ENCODE data around the gene ARID1B. TPM values are rescaled to one million over a fixed set of nuclear protein-coding genes. Genes with fewer than 3 reads are reported as not detected.

ARID1B gene
- total RNA-seq, 1 donor from 2014 or later = 47.3 TPM

DNA sequence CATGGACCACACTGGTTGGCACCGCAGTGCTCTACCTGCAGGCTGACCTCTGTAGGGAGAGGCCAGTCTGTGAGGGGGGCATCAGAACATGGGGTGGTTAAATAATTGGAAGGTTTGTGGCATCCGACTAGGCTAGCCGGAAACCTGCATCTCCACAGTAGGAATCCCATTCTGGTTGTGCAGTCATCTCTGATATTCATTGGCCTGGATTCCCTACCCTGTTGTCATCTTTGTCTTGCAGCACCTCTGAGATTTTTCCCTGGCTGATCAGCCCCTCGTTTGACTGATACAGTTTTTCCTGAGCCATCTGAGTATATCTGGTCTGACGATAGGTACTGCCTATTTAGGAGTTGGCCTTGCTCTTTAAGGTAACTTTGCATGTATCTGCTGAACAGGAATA is 286.7 kb downstream of the ARID1B start:
- no peaks in the 10 kb centered on the region for H3K27me3 ChIP-seq (ENCODE audit: control insufficient read depth, insufficient read depth, low read length)
- H3K36me3 ChIP-seq (ENCODE audit: control insufficient read depth, insufficient read depth, low read length) = no peaks in the 10 kb centered on the region
- no peak overlapping the region for H3K4me3 ChIP-seq (ENCODE audit: low read depth, low read length)
- TF ChIP-seq, protein P1, sequence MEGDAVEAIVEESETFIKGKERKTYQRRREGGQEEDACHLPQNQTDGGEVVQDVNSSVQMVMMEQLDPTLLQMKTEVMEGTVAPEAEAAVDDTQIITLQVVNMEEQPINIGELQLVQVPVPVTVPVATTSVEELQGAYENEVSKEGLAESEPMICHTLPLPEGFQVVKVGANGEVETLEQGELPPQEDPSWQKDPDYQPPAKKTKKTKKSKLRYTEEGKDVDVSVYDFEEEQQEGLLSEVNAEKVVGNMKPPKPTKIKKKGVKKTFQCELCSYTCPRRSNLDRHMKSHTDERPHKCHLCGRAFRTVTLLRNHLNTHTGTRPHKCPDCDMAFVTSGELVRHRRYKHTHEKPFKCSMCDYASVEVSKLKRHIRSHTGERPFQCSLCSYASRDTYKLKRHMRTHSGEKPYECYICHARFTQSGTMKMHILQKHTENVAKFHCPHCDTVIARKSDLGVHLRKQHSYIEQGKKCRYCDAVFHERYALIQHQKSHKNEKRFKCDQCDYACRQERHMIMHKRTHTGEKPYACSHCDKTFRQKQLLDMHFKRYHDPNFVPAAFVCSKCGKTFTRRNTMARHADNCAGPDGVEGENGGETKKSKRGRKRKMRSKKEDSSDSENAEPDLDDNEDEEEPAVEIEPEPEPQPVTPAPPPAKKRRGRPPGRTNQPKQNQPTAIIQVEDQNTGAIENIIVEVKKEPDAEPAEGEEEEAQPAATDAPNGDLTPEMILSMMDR (IDR thresholded peaks at IDR 0.05; ENCODE audit: insufficient read depth, low read length, poor library complexity, severe bottlenecking) = no peak
- DNase-seq (ENCODE audit: low read depth) = no peak

DNA sequence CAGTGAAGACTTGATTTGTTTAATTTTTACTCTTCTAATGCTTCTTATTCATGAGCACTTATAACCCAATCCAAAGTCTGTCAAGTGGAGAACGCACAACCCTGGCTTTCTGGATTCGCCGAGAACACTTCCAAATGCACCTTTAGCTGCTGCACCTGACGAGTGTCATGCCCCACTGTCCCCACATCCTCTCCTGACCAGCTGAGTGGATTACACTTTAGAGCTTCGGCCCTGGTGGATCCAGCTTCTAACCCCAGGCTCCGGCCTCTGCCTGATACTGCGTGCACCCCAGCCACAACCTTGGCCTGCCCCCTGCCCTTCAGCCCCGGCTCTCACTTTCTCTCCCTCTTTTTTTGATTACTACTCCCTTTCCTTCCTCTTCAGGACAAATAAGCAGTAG is 287.3 kb downstream of the ARID1B start:
- TF ChIP-seq, protein P1 (IDR thresholded peaks at IDR 0.05; ENCODE audit: insufficient read depth, low read length, poor library complexity, severe bottlenecking) = no peak
- Histone ChIP-seq H3K4me3 (ENCODE audit: low read depth, low read length) (no peak overlapping the region), H3K27me3 (ENCODE audit: control insufficient read depth, insufficient read depth, low read length) (no peaks in the 10 kb centered on the region), H3K36me3 (ENCODE audit: control insufficient read depth, insufficient read depth, low read length) (no peaks in the 10 kb centered on the region)
- no peak for DNase-seq (ENCODE audit: low read depth)

DNA sequence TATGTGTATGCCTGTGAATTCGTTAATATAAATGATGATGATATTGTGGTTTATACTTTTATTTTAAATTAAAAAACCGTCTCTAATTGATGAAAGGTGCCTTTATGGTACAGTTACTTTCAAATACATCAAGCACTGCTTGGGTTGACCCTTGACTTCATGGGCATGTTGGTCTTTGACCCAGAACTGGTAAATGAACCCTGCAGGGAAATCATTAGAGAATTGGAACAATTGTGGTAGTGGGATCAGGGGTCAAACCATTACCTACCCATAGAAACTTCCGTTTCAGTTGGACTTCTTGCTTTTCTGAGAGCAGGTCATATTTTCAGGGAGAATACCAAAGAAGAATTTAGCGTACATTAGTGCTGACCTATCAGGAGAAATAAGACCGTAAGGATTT is 288.2 kb downstream of the ARID1B start:
- TF ChIP-seq, protein P1 (IDR thresholded peaks at IDR 0.05; ENCODE audit: insufficient read depth, low read length, poor library complexity, severe bottlenecking) = no peak
- no peak for DNase-seq (ENCODE audit: low read depth)
- H3K27me3 ChIP-seq (ENCODE audit: control insufficient read depth, insufficient read depth, low read length) = no peaks in the 10 kb centered on the region
- H3K36me3 ChIP-seq (ENCODE audit: control insufficient read depth, insufficient read depth, low read length) = no peaks in the 10 kb centered on the region
- no peak overlapping the region for H3K4me3 ChIP-seq (ENCODE audit: low read depth, low read length)

DNA sequence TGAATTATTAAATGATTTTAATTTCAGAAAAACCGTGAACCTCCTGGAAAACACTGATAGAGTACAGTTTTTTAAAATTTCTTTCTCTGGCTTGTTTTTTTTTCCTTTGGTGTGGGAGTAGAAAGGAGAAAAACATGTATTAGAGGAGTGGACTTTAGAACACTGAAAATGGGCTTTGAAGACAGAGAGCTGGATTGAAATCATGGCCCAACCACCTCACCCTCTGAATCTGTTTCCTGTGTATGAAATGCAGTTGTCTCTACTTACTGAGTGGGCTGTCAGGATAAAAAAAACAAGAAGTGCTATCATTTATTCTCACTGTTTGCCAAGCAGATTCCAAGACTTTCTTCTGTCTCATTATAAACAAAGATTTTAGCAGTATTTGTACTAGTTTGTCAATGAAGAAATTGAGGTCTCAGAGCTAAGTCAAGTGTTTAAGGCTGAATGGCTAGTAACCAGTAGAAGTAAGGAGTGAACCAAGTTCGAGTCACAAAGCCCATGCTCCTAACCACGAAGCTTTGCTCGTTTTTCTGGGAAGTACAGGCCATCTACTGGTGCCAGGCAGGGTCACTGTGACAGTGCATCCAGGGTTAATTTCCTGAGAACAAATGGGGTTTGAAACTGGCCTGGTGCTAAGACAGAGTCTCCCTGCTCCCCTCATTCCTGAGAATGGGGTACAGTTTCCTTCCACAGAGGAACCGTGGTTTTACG is 289.8 kb downstream of the ARID1B start:
- no peaks in the 10 kb centered on the region for H3K36me3 ChIP-seq (ENCODE audit: control insufficient read depth, insufficient read depth, low read length)
- H3K4me3 ChIP-seq (ENCODE audit: low read depth, low read length) = no peak overlapping the region
- TF ChIP-seq, protein P1 (IDR thresholded peaks at IDR 0.05; ENCODE audit: insufficient read depth, low read length, poor library complexity, severe bottlenecking) = no peak
- no peaks in the 10 kb centered on the region for H3K27me3 ChIP-seq (ENCODE audit: control insufficient read depth, insufficient read depth, low read length)
- no peak for DNase-seq (ENCODE audit: low read depth)

DNA sequence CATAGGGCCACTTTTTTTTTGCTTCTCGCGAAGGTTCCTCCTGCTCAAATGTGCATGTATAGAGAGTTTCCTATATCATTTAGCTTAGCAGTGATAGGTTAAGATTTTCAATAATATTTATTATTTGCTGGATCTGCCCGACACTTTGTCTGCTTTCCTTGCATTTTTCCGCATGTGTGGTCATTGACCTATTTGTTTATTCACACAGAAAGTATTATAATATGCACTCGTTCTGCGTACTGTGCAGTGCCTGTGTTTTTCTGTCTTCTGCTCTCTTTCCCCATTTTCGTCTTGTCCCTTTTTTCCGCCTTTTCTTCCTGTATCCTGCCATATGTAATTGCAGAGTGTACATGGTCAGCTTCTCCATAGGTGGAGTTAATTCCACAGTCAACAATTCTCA is 290.3 kb downstream of the ARID1B start:
- Histone ChIP-seq H3K36me3 (ENCODE audit: control insufficient read depth, insufficient read depth, low read length) (no peaks in the 10 kb centered on the region), H3K4me3 (ENCODE audit: low read depth, low read length) (no peak overlapping the region), H3K27me3 (ENCODE audit: control insufficient read depth, insufficient read depth, low read length) (no peaks in the 10 kb centered on the region)
- DNase-seq (ENCODE audit: low read depth) = no peak
- TF ChIP-seq, protein P1 (IDR thresholded peaks at IDR 0.05; ENCODE audit: insufficient read depth, low read length, poor library complexity, severe bottlenecking) = no peak
